Fibroblast of pulmonary artery (primary cell): Measurements from ENCODE around the gene UBE2A.

Experiments
- DNase-seq: peaks from one replicate; pipeline ENCODE4 v3.0.0-alpha.2; 2010; ENCODE audit warnings: low read depth
- H3K4me3 ChIP-seq: replicated peaks from 2 replicates; pipeline ENCODE4 v1.5.1; 2011; ENCODE audit warnings: low read depth, mild to moderate bottlenecking, control low read depth, low read length, moderate library complexity
- TF ChIP-seq, protein P1 (sequence below): IDR thresholded peaks from 2 replicates; pipeline ENCODE4 v1.5.1; 2011; ENCODE audit warnings: mild to moderate bottlenecking, control low read depth, low read length, inconsistent platforms; ENCODE audit errors: missing control alignments

UBE2A gene

DNA sequence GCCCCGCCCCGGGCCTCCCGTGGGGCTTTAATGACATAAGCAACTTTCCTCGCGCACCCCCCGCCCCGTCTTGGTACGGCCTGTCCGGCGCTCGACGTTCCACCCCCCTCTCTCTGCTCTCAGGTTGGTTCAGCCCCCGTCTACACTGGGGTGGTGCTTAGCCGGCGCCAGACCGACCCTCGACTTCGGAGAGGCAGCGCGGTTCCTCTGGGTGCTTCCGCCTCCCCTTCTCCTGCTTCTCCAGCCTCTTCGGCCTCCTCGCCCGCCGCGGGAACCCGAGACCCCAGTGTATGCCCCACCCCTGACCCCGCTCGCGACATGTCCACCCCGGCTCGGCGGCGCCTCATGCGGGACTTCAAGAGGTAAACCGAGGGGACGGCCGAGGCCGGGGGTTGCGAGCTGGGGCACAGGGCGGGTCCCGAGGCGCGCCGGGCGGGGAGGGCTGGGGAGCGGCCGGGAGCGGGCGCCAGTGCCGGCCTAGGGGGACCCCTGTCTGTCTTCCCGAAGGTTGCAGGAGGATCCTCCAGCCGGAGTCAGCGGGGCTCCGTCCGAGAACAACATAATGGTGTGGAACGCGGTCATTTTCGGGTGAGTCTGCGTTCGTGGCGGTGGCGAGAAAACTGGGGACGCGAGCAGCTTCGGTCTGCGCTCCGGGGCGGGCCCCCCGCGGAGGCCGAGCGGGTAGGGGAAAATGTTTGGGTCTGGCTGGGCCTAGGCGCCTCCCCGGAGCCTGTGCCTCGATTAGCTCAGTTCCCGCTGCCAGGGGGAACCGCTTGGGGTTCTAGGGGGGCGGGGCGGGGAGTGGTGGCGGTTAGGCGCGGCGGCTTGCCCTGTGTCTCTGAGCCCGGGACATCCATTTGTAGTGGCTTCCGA is at the start of gene UBE2A:
TSS of gene UBE2A (plus strand) at position 170 of the 873 bp plus-strand sequence. CDS start at position 319, 149 bp downstream.
- TF ChIP-seq, protein P1, sequence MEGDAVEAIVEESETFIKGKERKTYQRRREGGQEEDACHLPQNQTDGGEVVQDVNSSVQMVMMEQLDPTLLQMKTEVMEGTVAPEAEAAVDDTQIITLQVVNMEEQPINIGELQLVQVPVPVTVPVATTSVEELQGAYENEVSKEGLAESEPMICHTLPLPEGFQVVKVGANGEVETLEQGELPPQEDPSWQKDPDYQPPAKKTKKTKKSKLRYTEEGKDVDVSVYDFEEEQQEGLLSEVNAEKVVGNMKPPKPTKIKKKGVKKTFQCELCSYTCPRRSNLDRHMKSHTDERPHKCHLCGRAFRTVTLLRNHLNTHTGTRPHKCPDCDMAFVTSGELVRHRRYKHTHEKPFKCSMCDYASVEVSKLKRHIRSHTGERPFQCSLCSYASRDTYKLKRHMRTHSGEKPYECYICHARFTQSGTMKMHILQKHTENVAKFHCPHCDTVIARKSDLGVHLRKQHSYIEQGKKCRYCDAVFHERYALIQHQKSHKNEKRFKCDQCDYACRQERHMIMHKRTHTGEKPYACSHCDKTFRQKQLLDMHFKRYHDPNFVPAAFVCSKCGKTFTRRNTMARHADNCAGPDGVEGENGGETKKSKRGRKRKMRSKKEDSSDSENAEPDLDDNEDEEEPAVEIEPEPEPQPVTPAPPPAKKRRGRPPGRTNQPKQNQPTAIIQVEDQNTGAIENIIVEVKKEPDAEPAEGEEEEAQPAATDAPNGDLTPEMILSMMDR: peak; percentile 15
- peak; percentile 93 for DNase-seq
- H3K4me3 ChIP-seq: peak within 1 kb of the TSS; percentile 72

DNA sequence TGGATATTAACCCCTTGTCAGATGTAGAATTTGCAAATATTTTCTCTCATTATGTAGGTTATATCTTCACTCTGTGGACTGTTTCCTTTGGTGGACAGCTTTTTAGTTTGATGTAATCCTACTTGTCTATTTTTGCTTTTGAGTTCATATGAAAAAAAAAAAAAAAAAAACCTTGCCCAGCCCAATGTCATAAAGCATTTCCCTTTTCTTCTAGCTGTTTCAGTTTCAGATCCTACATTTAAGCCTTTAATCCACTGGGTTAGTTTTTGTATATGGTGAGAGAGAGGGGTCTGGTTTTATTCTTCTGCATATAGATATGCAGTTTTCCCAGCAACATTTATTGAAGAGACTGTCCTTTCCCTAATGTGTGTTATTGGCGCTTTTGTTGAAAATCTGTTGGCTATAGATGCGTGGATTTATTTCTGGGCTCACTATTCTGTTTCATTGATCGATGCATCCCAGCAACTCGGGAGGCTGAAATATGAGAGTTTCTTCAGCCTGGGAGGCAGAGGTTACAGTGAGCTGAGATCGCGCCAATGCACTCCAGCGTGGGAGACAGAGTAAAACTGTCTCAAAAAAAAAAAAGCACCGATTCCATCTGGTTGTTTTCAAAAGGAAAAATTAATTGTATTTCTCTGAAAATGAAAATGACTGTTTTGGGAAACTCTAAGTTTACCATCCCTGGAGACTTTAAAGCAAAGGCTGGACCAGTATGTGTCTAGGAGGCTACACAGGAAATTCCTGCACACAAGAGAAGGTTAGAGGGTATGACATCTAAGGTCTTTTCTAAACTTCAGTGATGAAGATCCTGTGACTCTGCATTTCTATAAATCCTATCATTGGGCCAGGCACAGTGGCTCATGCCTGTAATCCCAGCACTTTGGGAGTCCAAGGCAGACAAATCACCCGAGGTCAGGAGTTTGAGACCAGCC is 44.8 kb upstream of the UBE2A start:
- no peak for DNase-seq
- TF ChIP-seq, protein P1: no peak
- H3K4me3 ChIP-seq: no peak overlapping the region

DNA sequence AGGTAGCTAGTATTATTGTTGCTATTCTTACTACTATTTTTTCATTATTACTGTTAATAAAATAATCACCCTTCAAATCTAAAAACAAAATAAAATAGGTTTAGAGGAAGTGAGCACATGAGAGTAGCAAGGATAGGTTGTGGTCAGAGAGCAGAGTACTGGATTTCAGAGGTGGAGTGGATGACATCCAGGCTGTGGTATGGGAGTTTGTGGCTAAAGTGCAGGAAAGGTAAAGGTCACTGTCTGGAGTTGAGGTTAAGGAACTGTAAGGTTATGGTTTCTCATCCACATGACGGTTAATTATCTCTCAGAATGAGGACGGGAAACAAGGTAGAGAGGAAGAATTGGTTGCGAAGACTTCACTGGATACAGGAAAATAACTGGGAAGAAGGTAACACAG is 36.9 kb upstream of the UBE2A start:
- TF ChIP-seq, protein P1: no peak
- H3K4me3 ChIP-seq: no peak overlapping the region
- DNase-seq: no peak

DNA sequence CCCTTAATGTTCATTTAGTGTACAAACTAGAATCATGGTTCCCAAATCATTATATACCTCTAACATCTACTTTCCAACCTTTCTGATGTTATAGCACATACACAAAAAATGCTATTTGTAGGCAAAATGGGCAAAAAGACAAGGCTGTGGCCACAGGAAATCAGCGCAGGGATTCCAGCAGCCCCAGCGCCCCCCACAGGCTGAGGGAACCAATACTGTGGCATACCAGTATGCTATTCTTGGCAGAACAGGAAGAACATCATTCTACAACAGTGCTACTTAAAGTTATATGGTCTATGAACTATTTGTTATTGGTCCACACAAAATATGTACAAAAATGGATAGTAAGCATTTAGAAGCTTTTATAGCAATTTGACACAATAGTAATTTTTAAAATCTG is 34.5 kb upstream of the UBE2A start:
- no peak for DNase-seq
- TF ChIP-seq, protein P1: no peak
- H3K4me3 ChIP-seq: no peak overlapping the region

DNA sequence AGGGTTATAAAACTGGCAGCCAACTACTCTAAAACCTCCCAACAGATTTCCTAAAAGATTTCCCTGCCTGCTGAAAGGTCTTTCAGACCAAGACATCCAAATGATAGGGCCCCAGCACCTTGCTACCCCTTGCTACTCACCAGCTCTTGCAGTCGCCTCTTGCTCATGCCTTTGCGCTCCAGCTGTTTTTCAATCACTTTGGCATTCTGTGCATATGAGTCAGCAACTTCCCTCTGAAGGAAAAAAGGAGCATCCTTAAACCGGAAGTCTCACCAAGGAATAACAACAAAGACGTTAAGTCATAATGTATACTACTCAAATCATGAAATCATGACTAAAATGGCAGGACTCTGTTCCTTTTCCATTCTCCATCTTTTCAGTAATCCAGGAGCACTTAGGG is 33.2 kb upstream of the UBE2A start:
- DNase-seq: peak; percentile 80
- H3K4me3 ChIP-seq: no peak overlapping the region
- TF ChIP-seq, protein P1: no peak

DNA sequence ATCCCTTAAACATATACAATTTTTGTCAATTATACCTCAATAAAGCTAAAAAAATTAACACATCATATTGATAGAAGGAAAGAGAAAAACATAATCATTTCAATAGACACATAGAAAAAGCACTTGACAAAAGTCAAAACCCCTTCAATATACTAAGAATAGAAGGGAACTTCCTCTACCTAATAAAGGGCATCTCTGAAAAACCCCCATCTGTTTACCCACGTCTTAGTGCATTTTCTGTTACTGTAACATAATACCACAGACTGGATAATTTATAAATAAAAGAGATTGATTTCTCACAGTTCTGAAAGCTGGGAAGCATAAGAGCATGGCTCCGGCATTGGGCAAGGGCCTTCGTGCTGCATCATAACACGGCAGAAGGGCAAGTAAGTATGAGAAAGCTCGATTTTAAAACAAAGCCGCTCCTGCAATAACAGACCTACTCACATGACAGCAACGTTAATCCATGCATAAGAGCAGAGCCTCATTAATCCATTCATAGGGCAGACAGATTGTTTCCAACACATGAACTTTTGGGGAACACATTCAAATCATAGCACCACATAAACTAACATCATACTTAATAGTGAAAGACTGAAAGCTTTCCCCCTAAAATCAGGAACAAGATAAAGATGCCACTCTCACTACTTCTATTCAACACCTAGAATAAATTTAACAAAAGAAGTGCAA is 24.9 kb upstream of the UBE2A start:
- H3K4me3 ChIP-seq: no peak overlapping the region
- DNase-seq: no peak
- TF ChIP-seq, protein P1: no peak
